ENCODE results near the gene VEZT. TPM values are rescaled to one million over a fixed set of nuclear protein-coding genes. Genes with fewer than 3 reads are reported as not detected.
A peak's percentile ranks its signal among the peaks of the same experiment; 100 is the strongest.

VEZT gene
- total and polyA plus RNA-seq, 10 of the 15 experiments (the other 5 are each of a cell fraction or from before 2014, with no cell fraction given): 32.8 to 134 (median 66.2) TPM

DNA sequence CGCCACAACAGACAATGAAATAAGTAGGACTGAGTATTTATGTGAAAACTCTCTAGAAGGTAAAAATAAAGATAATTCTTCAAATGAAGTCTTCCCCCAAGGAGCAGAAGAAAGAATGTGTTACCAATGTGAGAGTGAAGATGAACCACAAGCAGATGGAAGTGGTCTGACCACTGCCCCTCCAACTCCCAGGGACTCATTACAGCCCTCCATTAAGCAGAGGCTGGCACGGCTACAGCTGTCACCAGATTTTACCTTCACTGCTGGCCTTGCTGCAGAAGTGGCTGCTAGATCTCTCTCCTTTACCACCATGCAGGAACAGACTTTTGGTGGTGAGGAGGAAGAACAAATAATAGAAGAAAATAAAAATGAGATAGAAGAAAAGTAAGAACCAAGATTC lies 82.7 kb downstream of the VEZT start:
- Histone ChIP-seq H3K36me3 (ENCODE audit: control insufficient read depth in 2 of 2, insufficient read depth in 2 of 2, low read length in 1 of 2) (peaks cover 1 to 7% of the 10 kb centered on the region in 2 experiments; a peak in 3 of 4 replicates), H3K4me1 (ENCODE audit: control insufficient read depth, insufficient read depth, low read length) (no peaks in the 10 kb centered on the region), H3K27ac (ENCODE audit: control insufficient read depth, insufficient read depth) (no peak overlapping the region), H3K9ac (ENCODE audit: control insufficient read depth, insufficient read depth, low read length) (no peak overlapping the region), H3K9me3 (replicated peaks; ENCODE audit: control insufficient read depth, insufficient read depth, low read length) (no peaks in the 10 kb centered on the region), H2AFZ (ENCODE audit: control insufficient read depth, low read depth, low read length) (no peak overlapping the region), H3K27me3 (replicated peaks in 1 of 2; ENCODE audit: control insufficient read depth in 2 of 2, insufficient read depth in 2 of 2, low read length in 1 of 2) (no peaks in the 10 kb centered on the region), H3K79me2 (ENCODE audit: control insufficient read depth, insufficient read depth, low read length) (no peaks in the 10 kb centered on the region), H3K4me2 (ENCODE audit: control insufficient read depth, insufficient read depth) (no peak overlapping the region), H4K20me1 (ENCODE audit: control insufficient read depth, insufficient read depth) (no peaks in the 10 kb centered on the region), H3K4me3 (no peak overlapping the region)
- CTCF ChIA-PET: interaction anchor here (1.3 kb wide), 1 partner anchor 9 kb away, joined by 3 read pairs; no protein-coding TSS in a partner anchor
- DNase-seq (ENCODE audit: low read depth, low spot score) (no peak), FAIRE-seq (no peak), ATAC-seq (no peak)
- POLR2A ChIA-PET: no interaction called here
- SMC1A ChIA-PET (ENCODE audit: uncharacterized antibody, unreplicated experiment): interaction anchor here (1.3 kb wide), 1 partner anchor 16 kb away, joined by 4 read pairs; no protein-coding TSS in a partner anchor
- in situ Hi-C loops (cut with MboI) (no loop called here), intact Hi-C loops (cut with micrococcal nuclease; ENCODE audit: unreplicated experiment) (no loop called here)
- BruUV-seq (replicated peaks): TSS peak; percentile 24
- no peak for TF ChIP-seq ZNF217 (IDR thresholded peaks at IDR 0.05)
- no peak for TF ChIP-seq KLF5 (IDR thresholded peaks at IDR 0.05; ENCODE audit: partially characterized antibody)
- TF ChIP-seq, protein P1, sequence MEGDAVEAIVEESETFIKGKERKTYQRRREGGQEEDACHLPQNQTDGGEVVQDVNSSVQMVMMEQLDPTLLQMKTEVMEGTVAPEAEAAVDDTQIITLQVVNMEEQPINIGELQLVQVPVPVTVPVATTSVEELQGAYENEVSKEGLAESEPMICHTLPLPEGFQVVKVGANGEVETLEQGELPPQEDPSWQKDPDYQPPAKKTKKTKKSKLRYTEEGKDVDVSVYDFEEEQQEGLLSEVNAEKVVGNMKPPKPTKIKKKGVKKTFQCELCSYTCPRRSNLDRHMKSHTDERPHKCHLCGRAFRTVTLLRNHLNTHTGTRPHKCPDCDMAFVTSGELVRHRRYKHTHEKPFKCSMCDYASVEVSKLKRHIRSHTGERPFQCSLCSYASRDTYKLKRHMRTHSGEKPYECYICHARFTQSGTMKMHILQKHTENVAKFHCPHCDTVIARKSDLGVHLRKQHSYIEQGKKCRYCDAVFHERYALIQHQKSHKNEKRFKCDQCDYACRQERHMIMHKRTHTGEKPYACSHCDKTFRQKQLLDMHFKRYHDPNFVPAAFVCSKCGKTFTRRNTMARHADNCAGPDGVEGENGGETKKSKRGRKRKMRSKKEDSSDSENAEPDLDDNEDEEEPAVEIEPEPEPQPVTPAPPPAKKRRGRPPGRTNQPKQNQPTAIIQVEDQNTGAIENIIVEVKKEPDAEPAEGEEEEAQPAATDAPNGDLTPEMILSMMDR (IDR thresholded peaks at IDR 0.05 in 2 of 3, conservative IDR thresholded peaks at IDR 0.05 in 1 of 3; ENCODE audit: control insufficient read depth in 2 of 3, extremely low read depth in 1 of 3, insufficient read depth in 1 of 3, low read depth in 3 of 3, low read length in 3 of 3): no peak
- RAD21 ChIA-PET (ENCODE audit: unreplicated experiment): no interaction called here
- 100% methylated on average over 2 of the region's 2 CpGs for WGBS (ENCODE audit: insufficient coverage, insufficient replicate concordance, low lambda C conversion rate, missing lambda C conversion rate)

DNA sequence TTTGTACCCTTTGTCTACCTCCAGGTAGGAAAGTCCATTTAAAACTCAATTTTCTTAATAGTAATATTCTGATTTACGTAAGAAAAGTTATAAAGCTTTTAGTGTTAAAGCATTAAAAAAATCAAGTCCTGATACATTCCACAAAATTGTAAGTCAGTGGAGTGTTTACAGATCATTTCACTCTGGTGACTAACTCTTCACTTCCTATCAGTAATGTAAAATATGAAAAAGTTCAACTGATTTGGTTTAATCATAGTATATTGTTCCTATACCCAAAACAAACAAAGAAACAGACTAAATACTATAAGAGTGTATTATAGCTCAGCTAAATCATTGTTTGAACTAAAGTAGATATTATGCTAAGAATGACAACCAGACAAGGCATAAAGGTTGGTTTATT lies 85.9 kb downstream of the VEZT start:
- no peak for ATAC-seq
- whole genome bisulfite sequencing (ENCODE audit: insufficient coverage, insufficient replicate concordance, low lambda C conversion rate, missing lambda C conversion rate): 95% methylated on average over 1 of the region's 1 CpG
- FAIRE-seq: no peak
- CTCF ChIA-PET: interaction anchor here (0.6 to 1.2 kb wide), 3 partner anchors 9 to 231 kb away, joined by 3 read pairs; no protein-coding TSS in a partner anchor
- intact Hi-C loops (cut with micrococcal nuclease; ENCODE audit: unreplicated experiment) (no loop called here), in situ Hi-C loops (cut with MboI) (no loop called here)
- H3K9me3 ChIP-seq (replicated peaks; ENCODE audit: control insufficient read depth, insufficient read depth, low read length): no peaks in the 10 kb centered on the region
- RAD21 ChIA-PET (ENCODE audit: unreplicated experiment): no interaction called here
- SMC1A ChIA-PET (ENCODE audit: uncharacterized antibody, unreplicated experiment): interaction anchor here (0.6 to 1.5 kb wide), 3 partner anchors 9 to 315 kb away, joined by 3 to 4 read pairs (median 3); no protein-coding TSS in a partner anchor
- POLR2A ChIA-PET: no interaction called here
- H4K20me1 ChIP-seq (ENCODE audit: control insufficient read depth, insufficient read depth): no peaks in the 10 kb centered on the region
- H3K4me3 ChIP-seq: no peak overlapping the region
- BruUV-seq (replicated peaks): no TSS peak
- no peak overlapping the region for H3K4me2 ChIP-seq (ENCODE audit: control insufficient read depth, insufficient read depth)
- H3K36me3 ChIP-seq (ENCODE audit: control insufficient read depth in 2 of 2, insufficient read depth in 2 of 2, low read length in 1 of 2): peaks cover 1 to 7% of the 10 kb centered on the region in 2 experiments; a peak in 2 of 4 replicates
- no peak overlapping the region for H3K9ac ChIP-seq (ENCODE audit: control insufficient read depth, insufficient read depth, low read length)
- TF ChIP-seq, protein P2, sequence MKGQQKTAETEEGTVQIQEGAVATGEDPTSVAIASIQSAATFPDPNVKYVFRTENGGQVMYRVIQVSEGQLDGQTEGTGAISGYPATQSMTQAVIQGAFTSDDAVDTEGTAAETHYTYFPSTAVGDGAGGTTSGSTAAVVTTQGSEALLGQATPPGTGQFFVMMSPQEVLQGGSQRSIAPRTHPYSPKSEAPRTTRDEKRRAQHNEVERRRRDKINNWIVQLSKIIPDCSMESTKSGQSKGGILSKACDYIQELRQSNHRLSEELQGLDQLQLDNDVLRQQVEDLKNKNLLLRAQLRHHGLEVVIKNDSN (IDR thresholded peaks at IDR 0.05; ENCODE audit: borderline replicate concordance, extremely low read length, insufficient read depth, low read depth, low read length): no peak
- TF ChIP-seq NFYA (IDR thresholded peaks at IDR 0.05; ENCODE audit: borderline replicate concordance, low read depth, low read length) (no peak), ZNF24 (IDR thresholded peaks at IDR 0.05) (no peak), RAD51 (IDR thresholded peaks at IDR 0.05) (no peak), RCOR1 (conservative IDR thresholded peaks at IDR 0.05; ENCODE audit: low read depth, low read length) (no peak), POLR2AphosphoS5 (IDR thresholded peaks at IDR 0.05; ENCODE audit: low read length) (no peak), ZSCAN29 (IDR thresholded peaks at IDR 0.05) (no peak)
- DNase-seq (ENCODE audit: low read depth, low spot score): no peak
- no peaks in the 10 kb centered on the region for H3K27me3 ChIP-seq (replicated peaks in 1 of 2; ENCODE audit: control insufficient read depth in 2 of 2, insufficient read depth in 2 of 2, low read length in 1 of 2)
- no peak overlapping the region for H3K27ac ChIP-seq (ENCODE audit: control insufficient read depth, insufficient read depth)
- H3K79me2 ChIP-seq (ENCODE audit: control insufficient read depth, insufficient read depth, low read length): no peaks in the 10 kb centered on the region
- no peaks in the 10 kb centered on the region for H3K4me1 ChIP-seq (ENCODE audit: control insufficient read depth, insufficient read depth, low read length)
- H2AFZ ChIP-seq (ENCODE audit: control insufficient read depth, low read depth, low read length): no peak overlapping the region
